Measurements from ENCODE around the gene IMMT. TPM values are rescaled to one million over a fixed set of nuclear protein-coding genes. Genes with fewer than 3 reads are reported as not detected.

Gene IMMT
- total and polyA plus RNA-seq, 2 of the 8 experiments (the other 6 are each of a cell fraction or from before 2014, with no cell fraction given): 37.7 to 103 TPM

DNA sequence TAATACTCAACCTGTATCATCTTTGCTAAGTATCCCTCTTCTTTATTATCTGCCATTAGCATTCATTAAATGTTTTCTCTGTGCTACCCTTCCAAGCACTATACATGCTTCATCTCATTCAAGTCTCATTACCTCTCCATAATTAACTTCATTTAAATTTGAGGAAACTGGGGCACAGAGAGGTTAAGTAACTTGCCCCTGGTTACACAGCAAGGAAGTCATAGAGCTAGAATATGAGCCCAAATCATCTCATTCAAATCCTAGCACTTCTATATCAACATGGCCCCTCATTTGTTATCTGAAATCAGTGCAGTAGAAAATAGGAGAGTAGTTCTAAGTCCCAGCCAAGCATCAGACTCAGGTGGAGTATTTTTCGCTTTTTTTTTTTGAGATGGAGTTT lies 8.4 kb upstream of the IMMT start:
- no peak overlapping the region for H4K8ac ChIP-seq (ENCODE audit: extremely low read depth, insufficient read depth, low read length)
- H2BK20ac ChIP-seq (ENCODE audit: low read length): no peak overlapping the region
- no peaks in the 10 kb centered on the region for H3K27me3 ChIP-seq (replicated peaks in 1 of 4; ENCODE audit: control insufficient read depth in 3 of 4, extremely low read depth in 1 of 4, insufficient read depth in 3 of 4, low read length in 3 of 4)
- no peaks in the 10 kb centered on the region for H3K23me2 ChIP-seq (ENCODE audit: low read depth, low read length)
- H3K36me3 ChIP-seq (ENCODE audit: control insufficient read depth in 2 of 4, insufficient read depth in 4 of 4, low read length in 3 of 4): peaks cover 4 to 21% (median 9%) of the 10 kb centered on the region in 4 experiments; a peak in 7 of 8 replicates
- DNase-seq (ENCODE audit: low read depth in 1 of 2, low spot score in 2 of 2): no peak
- WGBS, 2 experiments (ENCODE audit: extremely low coverage in 1 of 2, insufficient coverage in 1 of 2, insufficient read length in 1 of 2, insufficient replicate concordance in 2 of 2, low coverage in 1 of 2, low lambda C conversion rate in 2 of 2, missing lambda C conversion rate in 1 of 2): 83% methylated on average over 1 of the region's 1 CpG; no CpG with 5 or more reads in 1 of the 2 experiments
- H3K27ac ChIP-seq (ENCODE audit: low read depth, low read length): no peak overlapping the region
- no peak overlapping the region for H4K5ac ChIP-seq (ENCODE audit: insufficient read length, low read depth, low read length)
- no peak overlapping the region for H3K4me2 ChIP-seq (ENCODE audit: insufficient read depth in 1 of 2, low read depth in 2 of 2, low read length in 2 of 2)
- no peaks in the 10 kb centered on the region for H3K9me3 ChIP-seq (ENCODE audit: insufficient read depth in 2 of 2, low read depth in 1 of 2, low read length in 1 of 2)
- peaks cover 0 to 45% of the 10 kb centered on the region in 2 experiments for H3K79me2 ChIP-seq (ENCODE audit: control insufficient read depth in 1 of 2, insufficient read depth in 2 of 2, low read length in 2 of 2)
- peaks cover 0 to 1% of the 10 kb centered on the region in 2 experiments for H4K20me1 ChIP-seq (replicated peaks in 1 of 2; ENCODE audit: control insufficient read depth in 1 of 2, insufficient read depth in 2 of 2, low read length in 2 of 2)
- H2AK5ac ChIP-seq (ENCODE audit: low read depth, low read length): no peak overlapping the region
- no peak overlapping the region for H2BK120ac ChIP-seq (replicated peaks; ENCODE audit: low read depth, low read length)
- H3K4ac ChIP-seq (replicated peaks; ENCODE audit: insufficient read length, low read depth, low read length): no peak overlapping the region
- no peak overlapping the region for H2AFZ ChIP-seq (ENCODE audit: low read length)
- no peak overlapping the region for H2BK15ac ChIP-seq (ENCODE audit: low read length)
- H3K9ac ChIP-seq (replicated peaks in 1 of 4; ENCODE audit: extremely low read depth in 1 of 4, low read depth in 3 of 4, low read length in 3 of 4): no peak overlapping the region
- H3K4me1 ChIP-seq (replicated peaks in 1 of 4; ENCODE audit: control insufficient read depth in 3 of 4, insufficient read depth in 4 of 4, low read length in 3 of 4): peaks cover 0 to 6% (median 2%) of the 10 kb centered on the region in 4 experiments; a peak in 3 of 7 replicates
- H4K91ac ChIP-seq (replicated peaks; ENCODE audit: insufficient read length, low read length): no peak overlapping the region
- H3K56ac ChIP-seq (replicated peaks; ENCODE audit: insufficient read length, low read depth, low read length): no peak overlapping the region
- no peak overlapping the region for H3K14ac ChIP-seq (ENCODE audit: insufficient read length)
- no peak overlapping the region for H3K23ac ChIP-seq (ENCODE audit: insufficient read length)
- no peak overlapping the region for H3K18ac ChIP-seq (ENCODE audit: extremely low read depth, low read length)
- ChIA-PET CTCF (ENCODE audit: partially characterized antibody) (interaction anchor here (1.0 to 2.3 kb wide), 5 partner anchors 10 to 274 kb away, joined by 3 to 12 read pairs (median 4); no protein-coding TSS in a partner anchor), POLR2A (ENCODE audit: partially characterized antibody) (interaction anchor here (0.7 kb wide), 1 partner anchor 666 kb away, joined by 3 read pairs; no protein-coding TSS in a partner anchor)
- peaks cover 5% of the 10 kb centered on the region for H3K79me1 ChIP-seq (ENCODE audit: low read depth, low read length)
- FAIRE-seq: no peak
- no peak overlapping the region for H3K4me3 ChIP-seq (ENCODE audit: extremely low read depth in 1 of 4, insufficient read depth in 2 of 4, low read depth in 3 of 4, low read length in 4 of 4)
- H2BK12ac ChIP-seq (ENCODE audit: low read depth, low read length): no peak overlapping the region
- TF ChIP-seq ASH2L (IDR thresholded peaks at IDR 0.05; ENCODE audit: low read length) (no peak), TAF7 (optimal IDR thresholded peaks at IDR 0.05; ENCODE audit: borderline replicate concordance, low read depth, low read length) (no peak), MAFK (IDR thresholded peaks at IDR 0.05; ENCODE audit: low read depth, low read length) (no peak), SP1 (IDR thresholded peaks at IDR 0.05; ENCODE audit: low read depth, low read length) (no peak), JUND (IDR thresholded peaks at IDR 0.05; ENCODE audit: low read length) (no peak)
- H2BK5ac ChIP-seq (ENCODE audit: low read depth, low read length): no peak overlapping the region

All from H1 (cell line).